ENCODE data around the gene EXOC6. TPM values are rescaled to one million over a fixed set of nuclear protein-coding genes. Genes with fewer than 3 reads are reported as not detected.

Gene EXOC6
- total and polyA plus RNA-seq, 10 of the 15 experiments (the other 5 are each of a cell fraction or from before 2014, with no cell fraction given), result 7.6 to 53.8 (median 13.3) TPM

- TF ChIP-seq, protein P1, sequence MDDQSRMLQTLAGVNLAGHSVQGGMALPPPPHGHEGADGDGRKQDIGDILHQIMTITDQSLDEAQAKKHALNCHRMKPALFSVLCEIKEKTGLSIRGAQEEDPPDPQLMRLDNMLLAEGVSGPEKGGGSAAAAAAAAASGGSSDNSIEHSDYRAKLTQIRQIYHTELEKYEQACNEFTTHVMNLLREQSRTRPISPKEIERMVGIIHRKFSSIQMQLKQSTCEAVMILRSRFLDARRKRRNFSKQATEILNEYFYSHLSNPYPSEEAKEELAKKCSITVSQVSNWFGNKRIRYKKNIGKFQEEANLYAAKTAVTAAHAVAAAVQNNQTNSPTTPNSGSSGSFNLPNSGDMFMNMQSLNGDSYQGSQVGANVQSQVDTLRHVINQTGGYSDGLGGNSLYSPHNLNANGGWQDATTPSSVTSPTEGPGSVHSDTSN (IDR thresholded peaks at IDR 0.05; ENCODE audit: insufficient replicate concordance, low read depth, low read length), result no peak
- TF ChIP-seq RAD51 (IDR thresholded peaks at IDR 0.05), result no peak
- TF ChIP-seq RAD21 (IDR thresholded peaks at IDR 0.05; ENCODE audit: insufficient read depth, low read depth, low read length), result no peak
- TF ChIP-seq IRF3 (IDR thresholded peaks at IDR 0.05), result no peak
- TF ChIP-seq MTA3 (IDR thresholded peaks at IDR 0.05; ENCODE audit: borderline replicate concordance, low read length), result no peak
Measured at GRCh38 chr10:92847202-92847864, 987 bp upstream of the EXOC6 start (continued).

GRCh38 chr10:92848037-92848440, 281 bp upstream of the EXOC6 start:
- Histone ChIP-seq H3K27me3 (replicated peaks in 1 of 2; ENCODE audit: control insufficient read depth in 2 of 2, insufficient read depth in 2 of 2, low read length in 1 of 2) (no peaks in the 10 kb centered on the region), H2AFZ (ENCODE audit: control insufficient read depth, low read depth, low read length) (peak overlapping the region; percentile 77), H3K4me1 (ENCODE audit: control insufficient read depth, insufficient read depth, low read length) (peaks cover 17% of the 10 kb centered on the region), H3K4me3 (peak overlapping the region; percentile 70), H3K9ac (ENCODE audit: control insufficient read depth, insufficient read depth, low read length) (no peak overlapping the region), H3K4me2 (ENCODE audit: control insufficient read depth, insufficient read depth) (peak overlapping the region; percentile 96), H4K20me1 (ENCODE audit: control insufficient read depth, insufficient read depth) (no peaks in the 10 kb centered on the region), H3K79me2 (ENCODE audit: control insufficient read depth, insufficient read depth, low read length) (no peaks in the 10 kb centered on the region), H3K36me3 (ENCODE audit: control insufficient read depth in 2 of 2, insufficient read depth in 2 of 2, low read length in 1 of 2) (no peaks in the 10 kb centered on the region), H3K27ac (ENCODE audit: control insufficient read depth, insufficient read depth) (no peak overlapping the region), H3K9me3 (replicated peaks; ENCODE audit: control insufficient read depth, insufficient read depth, low read length) (no peaks in the 10 kb centered on the region; the same call in 2 of the 3 replicates)
- intact Hi-C loops (cut with micrococcal nuclease; ENCODE audit: unreplicated experiment), result loop anchor here (10.0 kb wide), 1 partner anchor 253 kb away; the partner anchor contains the start of gene KIF11
- CTCF ChIA-PET, result interaction anchor here (0.6 to 3.4 kb wide), 8 partner anchors 11 to 365 kb away, joined by 3 to 19 read pairs (median 3); no protein-coding TSS in a partner anchor
- WGBS (ENCODE audit: insufficient coverage, insufficient replicate concordance, low lambda C conversion rate, missing lambda C conversion rate), result under 1% methylated on average over 24 of the region's 32 CpGs
- ATAC-seq, result no peak
- TF ChIP-seq ZBED1 (IDR thresholded peaks at IDR 0.05; ENCODE audit: borderline replicate concordance) (0 out of 2 replicates have a peak, but pooled peaks have one; percentile 25), ZZZ3 (IDR thresholded peaks at IDR 0.05; ENCODE audit: control insufficient read depth, insufficient read length, low read depth) (no peak), EGR1 (IDR thresholded peaks at IDR 0.05; ENCODE audit: borderline replicate concordance in 1 of 2, low read depth in 2 of 2, low read length in 2 of 2) (peak; percentile 22 to 99), MXI1 (IDR thresholded peaks at IDR 0.05; ENCODE audit: low read depth, low read length) (0 out of 2 replicates have a peak, but pooled peaks have one; percentile 15), STAT1 (conservative IDR thresholded peaks at IDR 0.05) (no peak), TCF12 (IDR thresholded peaks at IDR 0.05; ENCODE audit: low read depth, low read length) (0 out of 2 replicates have a peak, but pooled peaks have one; percentile 17)
- TF ChIP-seq, protein P2, sequence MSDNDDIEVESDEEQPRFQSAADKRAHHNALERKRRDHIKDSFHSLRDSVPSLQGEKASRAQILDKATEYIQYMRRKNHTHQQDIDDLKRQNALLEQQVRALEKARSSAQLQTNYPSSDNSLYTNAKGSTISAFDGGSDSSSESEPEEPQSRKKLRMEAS (IDR thresholded peaks at IDR 0.05; ENCODE audit: low read depth, low read length), result 0 out of 2 replicates have a peak, but pooled peaks have one; percentile 9
- TF ChIP-seq, protein P3, sequence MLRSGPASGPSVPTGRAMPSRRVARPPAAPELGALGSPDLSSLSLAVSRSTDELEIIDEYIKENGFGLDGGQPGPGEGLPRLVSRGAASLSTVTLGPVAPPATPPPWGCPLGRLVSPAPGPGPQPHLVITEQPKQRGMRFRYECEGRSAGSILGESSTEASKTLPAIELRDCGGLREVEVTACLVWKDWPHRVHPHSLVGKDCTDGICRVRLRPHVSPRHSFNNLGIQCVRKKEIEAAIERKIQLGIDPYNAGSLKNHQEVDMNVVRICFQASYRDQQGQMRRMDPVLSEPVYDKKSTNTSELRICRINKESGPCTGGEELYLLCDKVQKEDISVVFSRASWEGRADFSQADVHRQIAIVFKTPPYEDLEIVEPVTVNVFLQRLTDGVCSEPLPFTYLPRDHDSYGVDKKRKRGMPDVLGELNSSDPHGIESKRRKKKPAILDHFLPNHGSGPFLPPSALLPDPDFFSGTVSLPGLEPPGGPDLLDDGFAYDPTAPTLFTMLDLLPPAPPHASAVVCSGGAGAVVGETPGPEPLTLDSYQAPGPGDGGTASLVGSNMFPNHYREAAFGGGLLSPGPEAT (IDR thresholded peaks at IDR 0.05; ENCODE audit: low read depth), result no peak
- no TSS peak for BruUV-seq (replicated peaks)
- no peak for DNase-seq (ENCODE audit: low read depth, low spot score)
- no peak for FAIRE-seq
- RAD21 ChIA-PET (ENCODE audit: unreplicated experiment), result interaction anchor here (0.6 to 2.2 kb wide), 3 partner anchors 10 to 875 kb away, joined by 3 to 6 read pairs (median 3); no protein-coding TSS in a partner anchor
- POLR2A ChIA-PET, result interaction anchor here (0.5 to 1.8 kb wide), 5 partner anchors 10 to 247 kb away, joined by 3 to 8 read pairs (median 3); no protein-coding TSS in a partner anchor
- in situ Hi-C loops (cut with MboI), result no loop called here
- SMC1A ChIA-PET (ENCODE audit: uncharacterized antibody, unreplicated experiment), result interaction anchor here (1.1 to 2.5 kb wide), 6 partner anchors 9 to 276 kb away, joined by 3 to 7 read pairs (median 3); no protein-coding TSS in a partner anchor
